IPS DF 19.7 (cell line): Measurements from ENCODE around the gene PI4KA.
"Not testable (repeated sequence)": the region's sequence is repeated elsewhere in the genome, so short reads cannot be mapped to it uniquely, and the experiment has no call there.

Source experiments
- DNase-seq: peaks from one replicate; pipeline ENCODE4 v3.0.0-alpha.2; 2013; ENCODE audit warnings: low read depth, low spot score

PI4KA gene

DNA sequence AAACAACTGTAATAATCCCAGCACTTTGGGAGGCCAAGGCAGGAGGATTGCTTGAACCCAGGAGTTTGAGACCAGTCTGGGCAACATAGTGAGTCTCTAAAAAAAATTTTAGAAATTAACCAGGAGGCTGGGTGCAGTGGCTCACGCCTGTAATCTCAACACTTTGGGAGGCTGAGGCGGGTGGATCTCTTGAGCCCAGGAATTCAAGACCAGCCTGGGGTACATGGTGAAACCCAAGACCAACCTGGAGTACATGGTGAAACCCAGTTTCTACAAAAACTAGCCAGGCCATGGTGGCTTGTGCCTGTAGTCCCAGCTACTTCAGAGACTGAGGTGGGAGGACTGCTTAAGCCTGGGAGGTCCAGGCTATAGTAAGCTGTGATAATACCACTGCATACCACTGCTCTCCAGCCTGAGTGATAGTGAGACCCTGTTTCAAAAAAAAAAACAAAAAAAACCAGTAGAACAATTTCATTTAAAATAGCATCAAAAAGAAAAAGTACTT, 11.2 kb downstream of the PI4KA start:
- no peak for DNase-seq

DNA sequence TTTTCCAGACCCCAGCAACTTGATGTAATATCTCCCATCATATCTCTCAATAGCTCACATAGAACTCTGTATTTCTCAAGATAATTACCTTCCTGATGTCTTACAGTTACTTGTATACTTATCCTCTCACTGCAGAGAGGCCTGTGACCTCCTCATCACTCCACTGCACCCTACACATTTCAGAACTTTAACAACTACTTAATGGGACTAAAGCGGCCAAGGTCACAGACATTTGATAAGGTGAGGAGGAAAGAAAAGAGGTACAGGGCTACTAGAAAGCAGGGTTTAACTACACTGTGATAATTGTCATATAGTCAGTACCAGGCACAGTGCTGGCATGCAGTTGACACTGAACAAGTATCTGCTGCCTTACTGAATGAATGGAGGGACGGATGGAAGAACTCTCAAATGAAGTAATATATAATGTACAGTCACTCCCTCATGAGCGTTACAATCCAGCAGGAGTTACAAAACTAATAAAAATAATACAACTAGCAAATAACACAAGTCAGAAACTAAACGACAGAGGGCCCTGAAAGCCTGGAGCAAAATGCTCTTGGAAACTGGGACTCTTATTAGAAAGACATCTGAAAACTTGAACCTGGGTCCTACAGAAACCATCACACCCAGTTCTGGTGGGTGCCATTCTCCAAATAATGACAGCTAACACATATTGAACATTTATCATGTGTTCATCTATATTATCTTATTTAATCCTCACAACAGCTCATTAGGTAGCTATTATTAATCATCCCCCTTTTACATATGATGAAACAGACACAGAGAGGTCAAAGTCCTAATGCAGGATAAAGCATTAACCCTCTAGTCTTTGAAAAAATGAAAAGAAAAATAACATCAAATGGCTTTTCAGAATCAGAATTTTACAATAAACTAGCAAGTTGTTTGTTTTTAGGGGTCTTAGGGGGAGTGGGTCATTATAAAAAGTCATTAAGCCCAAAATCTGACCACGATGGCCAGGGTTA, 14.3 kb downstream of the PI4KA start:
- DNase-seq, result no peak

DNA sequence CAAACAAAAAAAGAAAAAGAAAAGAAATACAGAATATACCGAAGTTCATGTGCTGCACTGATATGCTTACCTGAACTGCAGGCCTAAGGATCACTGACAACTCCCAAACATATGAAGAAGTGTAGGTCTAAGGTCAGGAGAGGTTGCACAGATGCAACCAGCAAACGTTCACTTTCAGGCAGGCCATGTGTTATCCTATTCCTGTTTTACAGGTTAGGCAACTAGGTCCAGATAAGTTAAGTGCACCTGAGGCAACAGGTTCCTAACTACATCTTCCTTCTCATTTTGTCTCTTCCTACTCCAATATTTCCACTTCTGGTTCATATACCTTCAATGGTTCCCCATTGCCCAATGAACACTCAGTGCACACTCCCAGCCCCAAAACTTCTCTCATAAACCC, 15.1 kb downstream of the PI4KA start:
- DNase-seq, result no peak

DNA sequence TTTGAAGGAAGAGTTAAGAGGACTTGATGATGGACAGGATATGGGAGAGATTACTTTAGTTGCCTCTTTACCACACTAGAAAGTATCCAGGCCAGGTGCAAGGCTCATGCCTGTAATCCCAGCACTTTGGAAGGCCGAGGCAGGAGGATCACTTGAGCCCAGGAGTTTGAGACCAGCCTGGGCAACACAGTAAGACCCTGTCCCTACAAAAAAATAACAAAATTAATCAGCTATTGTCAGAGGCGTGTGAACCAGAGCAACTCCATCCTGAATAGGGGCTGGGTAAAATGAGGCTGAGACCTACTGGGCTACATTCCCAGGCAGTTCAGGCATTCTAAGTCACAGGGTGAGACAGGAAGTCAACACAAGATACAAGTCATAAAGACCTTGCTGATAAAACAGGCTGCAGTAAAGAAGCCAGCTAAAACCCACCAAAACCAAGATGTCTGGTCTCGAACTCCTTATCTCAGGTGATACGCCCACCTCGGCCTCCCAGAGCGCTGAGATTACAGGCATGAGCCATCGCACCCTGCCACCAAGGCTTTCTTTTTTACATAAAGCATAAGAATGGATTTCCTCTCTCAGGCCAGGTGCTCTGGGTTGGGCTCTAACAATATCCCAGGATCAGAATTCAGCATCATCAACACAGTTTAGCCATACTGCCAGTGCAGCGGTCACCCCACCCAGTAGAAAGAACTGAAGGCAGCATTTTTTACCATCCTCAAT, 17.8 kb downstream of the PI4KA start:
- DNase-seq, result no peak

DNA sequence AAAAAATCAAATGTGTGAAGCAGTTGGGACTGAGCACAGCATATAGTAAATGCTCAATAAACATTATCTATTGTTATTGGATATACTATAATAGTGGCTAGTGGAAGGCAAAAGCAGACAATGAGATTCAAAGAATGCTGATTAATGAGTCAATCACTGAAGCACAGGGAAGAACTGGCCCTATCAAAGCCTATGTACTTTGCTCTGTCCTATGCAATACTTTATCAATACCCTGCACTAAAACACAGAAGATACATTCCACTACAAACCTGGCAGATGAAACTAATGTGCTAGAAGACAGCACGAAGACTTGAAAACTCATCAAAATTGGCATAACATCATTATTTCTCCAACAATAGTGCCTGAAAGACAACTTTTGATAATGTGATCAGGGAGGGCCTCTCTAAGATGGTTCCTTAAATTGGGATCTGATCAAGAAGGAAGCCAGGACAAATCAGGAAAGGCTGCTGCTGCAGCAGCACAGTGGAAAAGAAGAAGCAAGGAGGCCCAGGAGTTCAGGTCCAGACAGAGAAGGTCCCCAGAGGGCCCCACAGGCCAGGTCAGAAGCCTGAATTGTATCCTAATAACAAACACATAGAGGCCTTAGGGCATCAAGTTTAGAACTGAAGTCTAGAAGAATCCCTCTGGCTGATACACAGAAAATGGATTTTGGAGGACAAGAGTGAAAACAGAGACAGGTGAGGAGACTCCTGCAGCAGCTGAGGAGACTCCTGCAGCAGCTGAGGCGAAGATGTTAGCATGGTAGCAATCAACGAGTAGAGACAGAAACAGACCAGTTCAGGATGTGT, 18.6 kb downstream of the PI4KA start:
- DNase-seq, result no peak

DNA sequence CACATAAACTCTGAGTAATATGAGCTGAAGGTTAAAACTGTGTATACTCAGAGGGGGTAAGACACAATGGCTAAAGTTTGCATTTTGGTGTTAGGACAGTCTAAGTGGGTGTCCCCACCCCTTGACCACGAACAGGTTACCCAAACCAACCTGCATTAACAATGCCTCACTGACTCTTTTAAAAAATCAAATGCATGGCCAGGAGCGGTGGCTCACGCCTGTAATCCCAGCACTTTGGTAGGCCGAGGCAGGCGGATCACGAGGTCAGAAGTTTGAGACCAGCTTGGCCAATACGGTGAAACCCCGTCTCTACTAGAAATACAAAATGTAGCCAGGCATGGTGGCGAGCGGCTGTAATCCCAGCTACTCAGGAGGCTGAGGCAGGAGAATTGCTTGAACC, 19.3 kb downstream of the PI4KA start:
- DNase-seq, result not testable (repeated sequence)

DNA sequence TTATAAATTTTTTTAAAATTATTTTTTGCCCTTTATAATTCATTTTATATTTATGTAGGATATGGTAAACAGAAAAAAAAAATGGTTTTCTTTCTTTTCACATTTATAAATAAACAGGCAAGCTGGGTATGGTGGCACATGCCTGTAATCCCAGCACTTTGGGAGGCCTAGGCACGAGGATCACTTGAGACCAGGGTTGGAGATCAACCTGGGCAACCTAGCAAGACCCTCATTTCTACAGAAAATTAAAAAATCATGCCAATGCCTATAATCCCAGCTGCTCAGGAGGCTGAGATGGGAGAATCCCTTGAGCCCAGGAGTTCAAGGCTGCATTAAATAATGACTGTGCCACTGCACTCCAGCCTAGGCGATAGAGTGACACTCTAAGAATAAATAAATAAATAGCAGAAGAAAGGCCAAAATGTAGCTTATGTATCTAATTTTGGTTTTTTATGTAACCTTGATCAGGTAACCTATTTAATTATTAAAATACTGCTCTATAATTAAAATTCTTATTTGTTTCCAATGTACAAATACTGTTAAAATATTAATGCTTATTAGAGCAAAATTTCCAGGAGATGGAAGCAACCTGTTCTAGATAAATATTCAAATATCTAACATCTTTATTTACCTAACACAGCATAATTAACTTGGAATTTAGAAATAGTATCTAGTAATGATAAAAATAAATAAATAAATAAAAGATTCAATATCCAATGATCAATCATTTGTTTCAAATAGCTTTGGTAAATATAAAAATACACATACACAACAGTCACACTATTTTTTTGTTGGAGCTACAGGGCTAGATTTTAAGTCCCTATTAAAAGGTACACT, 21.4 kb downstream of the PI4KA start:
- DNase-seq, result no peak

DNA sequence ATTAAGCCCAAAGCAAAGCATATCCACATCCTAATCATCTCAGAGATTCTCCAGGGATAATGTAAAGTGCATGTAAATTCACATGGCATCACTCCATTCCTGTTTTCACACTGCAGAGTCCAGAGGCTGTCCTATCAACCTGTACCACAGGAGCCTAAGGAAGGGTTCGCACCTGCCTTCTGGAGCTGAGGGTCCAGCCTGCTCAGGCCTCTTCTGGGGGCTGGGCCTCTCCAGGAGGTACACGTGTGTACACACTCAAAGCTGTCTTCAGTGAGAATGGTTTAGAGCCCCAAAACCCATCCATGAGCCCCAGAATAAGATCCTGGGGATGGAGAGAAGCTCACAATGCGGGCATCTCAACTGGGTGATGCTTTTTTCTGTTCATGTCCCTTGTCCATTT, 23.9 kb downstream of the PI4KA start:
- no peak for DNase-seq

DNA sequence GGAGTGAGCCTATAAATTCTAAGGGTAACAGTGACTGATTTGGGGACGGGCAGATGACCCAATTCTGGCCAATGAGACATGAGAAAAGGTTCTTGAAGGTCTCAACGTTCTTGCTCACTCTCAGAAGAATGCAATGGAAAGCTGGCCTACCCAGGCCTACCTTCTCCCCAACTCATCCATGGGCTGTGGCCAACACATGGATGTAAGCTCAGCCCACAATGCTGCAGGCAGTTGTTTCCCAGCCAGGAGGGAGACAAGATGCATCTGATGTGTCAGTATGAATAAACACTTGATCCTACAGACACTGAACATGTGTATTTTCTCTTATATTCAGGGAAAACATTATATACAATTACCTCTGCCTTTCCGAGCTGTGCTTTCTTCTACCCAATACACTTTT, 24.4 kb downstream of the PI4KA start:
- no peak for DNase-seq

DNA sequence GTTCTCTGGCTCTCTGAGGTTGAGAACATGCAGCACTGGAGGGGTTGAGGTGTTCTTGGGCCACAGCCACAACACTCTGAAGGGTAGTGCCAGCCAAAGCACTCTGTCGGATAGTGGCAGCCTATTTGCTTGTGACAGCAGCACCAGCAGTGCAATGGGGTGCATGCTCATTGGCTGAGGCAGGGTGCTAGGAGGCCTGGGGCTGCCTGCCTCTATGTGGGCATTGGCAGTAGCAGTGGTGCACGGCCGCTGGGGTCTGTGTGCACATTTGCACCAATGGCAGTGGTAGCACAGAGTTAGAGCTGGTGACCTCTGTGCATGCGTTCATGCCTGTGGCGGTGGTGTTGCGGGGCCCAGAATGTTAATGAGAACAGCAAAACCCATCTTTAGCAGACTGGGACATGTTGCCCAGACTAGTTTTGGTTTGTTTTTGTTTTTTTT, 25.4 kb downstream of the PI4KA start:
- no peak for DNase-seq

DNA sequence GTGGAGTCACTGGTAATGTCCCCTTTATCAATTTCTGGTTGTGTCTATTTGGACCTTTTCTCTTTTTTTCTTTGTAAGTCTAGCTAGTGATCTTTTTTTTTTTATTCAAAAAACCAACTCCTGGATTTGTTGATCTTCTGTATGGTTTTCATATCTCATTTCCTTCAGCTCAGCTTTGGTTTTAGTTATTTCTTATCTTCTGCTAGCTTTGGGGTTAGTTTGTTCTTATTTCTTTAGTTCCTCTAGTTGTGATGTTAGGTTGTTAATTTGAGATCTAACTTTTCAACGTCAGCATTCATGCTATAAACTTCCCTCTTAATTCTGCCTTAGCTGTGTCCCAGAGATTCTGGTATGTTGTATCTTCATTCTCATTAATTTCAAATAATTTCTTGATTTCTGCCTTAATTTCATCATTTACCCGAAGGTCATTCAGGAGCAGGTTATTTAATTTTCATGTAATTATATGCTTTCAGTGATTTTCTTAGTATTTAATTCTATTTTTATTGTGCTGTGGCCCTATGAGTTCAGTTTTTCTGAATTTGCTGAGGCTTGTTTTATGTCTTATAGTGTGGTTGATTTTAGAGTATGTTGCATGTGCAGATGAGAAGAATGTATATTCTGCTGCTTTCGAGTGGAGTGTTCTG, 29.0 kb downstream of the PI4KA start:
- no peak for DNase-seq

DNA sequence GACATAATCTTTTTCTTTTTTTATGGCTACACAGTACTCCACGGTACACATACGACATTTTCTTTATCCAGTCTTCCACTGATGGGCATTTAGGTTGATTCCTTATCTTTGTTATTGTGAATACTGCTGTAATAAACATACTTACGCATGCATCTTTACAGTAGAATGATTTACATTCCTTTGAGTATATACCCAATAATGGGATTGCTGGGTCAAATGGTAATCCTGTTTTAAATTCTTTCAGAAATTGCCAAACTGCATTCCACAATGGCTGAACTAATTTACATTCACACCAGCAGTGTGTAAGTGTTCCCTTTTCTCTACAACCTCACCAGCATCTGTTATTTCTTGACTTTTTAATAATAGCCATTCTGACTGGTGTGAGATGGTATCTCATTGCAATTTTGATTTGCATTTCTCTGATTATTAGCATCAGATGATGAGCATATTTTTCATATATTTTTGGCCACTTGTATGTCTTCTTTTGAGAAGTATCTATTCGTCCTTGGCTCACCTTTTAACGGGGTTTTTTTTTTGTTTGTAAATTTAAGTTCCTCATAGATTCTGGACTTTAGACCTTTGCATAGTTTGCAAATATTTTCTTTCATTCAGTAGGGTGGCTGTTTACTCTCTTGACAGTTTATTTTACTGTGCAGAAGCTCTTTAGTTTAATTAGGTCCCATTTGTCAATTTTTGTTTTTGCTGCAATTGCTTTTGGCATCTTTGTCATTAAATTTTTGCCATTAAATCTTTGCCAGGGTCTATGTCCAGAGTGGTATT, 32.0 kb downstream of the PI4KA start:
- not testable (repeated sequence) for DNase-seq

DNA sequence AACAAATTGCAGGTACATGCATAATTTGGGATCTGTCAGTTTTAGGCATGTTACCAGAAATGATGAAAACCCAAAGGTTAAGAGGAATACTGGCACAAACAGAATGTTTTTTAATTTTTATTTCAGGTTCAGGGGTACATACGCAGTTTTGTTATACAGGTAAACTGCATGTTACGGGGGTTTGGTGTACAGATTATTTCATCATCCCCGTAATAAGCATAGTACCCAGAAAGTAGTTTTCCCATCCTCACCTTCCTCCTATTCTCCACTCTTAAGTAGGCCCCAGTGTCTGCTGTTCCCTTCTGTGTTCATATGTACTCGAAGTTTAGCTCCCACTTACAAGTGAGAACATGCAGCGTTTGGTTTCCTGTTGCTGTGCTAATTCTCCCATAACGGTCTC, 33.0 kb downstream of the PI4KA start:
- no peak for DNase-seq

DNA sequence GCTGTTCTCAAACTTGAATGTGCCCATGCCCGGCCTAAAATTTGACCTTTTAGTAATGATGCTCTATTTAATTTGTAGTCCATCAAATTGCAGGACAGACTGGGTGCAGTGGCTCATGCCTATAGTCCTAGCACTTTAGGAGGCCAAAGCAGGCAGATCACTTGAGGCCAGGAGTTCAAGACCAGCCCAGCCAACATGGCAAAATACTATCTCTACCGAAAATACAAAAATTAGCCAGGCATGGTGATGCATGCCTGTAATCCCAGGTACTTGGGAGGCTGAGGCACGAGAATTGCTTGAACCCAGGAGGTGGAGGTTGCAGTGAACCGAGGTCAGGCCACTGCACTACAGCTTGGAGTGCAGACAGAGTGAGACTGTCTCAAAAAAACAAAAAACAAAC, 33.4 kb downstream of the PI4KA start:
- not testable (repeated sequence) for DNase-seq

DNA sequence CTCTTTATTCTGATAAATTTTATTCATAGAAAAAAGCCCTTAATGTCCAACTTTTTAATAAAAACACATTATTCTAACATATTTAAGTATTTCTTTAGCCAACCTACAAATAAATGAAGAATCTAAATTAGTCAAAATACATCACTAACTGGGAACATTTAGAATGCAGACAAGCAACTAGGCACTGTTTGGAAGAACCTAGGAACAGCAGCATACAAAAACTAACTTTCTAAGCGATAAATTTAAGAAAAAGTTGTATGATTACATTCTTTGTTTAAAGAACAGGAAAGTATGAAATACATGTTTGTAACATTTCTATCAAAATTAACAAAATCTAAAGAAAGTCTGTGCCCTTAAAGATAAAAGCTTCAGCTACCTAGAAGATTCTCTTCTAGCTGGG, 35.3 kb downstream of the PI4KA start:
- no peak for DNase-seq

DNA sequence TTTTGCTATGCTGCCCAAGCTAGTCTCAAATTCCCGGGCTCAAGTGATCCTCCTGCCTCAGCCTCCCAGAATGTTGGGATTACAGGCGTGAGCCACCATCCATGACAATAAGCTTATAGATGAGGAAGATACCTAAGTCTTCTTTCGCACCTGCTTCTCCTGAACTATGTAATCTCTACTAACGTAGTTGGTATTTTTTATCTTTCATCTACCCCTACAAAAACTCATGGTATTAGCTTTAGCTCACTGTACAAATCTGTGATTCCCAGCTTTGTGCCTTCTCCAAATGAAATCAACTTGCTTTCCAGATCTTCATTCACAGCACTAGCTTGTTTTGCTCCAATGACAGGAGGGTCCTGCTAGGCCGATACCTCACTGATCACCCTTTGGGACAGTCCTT, 36.4 kb downstream of the PI4KA start:
- DNase-seq, result no peak

DNA sequence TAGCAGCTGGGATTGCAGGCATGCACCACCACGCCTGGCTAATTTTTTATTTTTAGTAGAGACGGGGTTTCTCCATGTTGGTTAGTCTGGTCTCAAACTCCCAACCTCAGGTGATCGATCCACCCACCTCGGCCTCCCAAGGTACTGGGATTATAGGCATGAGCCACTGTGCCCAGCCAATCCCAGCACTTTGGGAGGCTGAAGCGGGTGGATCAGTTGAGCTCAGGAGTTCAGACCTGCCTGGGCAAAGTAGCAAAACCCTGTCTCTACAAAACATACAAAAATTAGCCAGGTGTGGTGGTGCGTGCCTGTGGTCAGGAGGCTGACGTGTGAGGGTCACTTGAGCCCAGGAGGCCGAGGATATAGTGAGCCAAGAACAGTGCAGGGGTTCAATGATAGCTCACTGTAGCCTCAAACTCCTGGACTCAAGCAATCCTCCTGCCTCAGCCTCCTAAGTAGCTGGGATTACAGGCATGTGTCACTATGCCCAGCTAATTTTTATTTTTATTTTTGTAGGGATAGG, 36.8 kb downstream of the PI4KA start:
- not testable (repeated sequence) for DNase-seq

DNA sequence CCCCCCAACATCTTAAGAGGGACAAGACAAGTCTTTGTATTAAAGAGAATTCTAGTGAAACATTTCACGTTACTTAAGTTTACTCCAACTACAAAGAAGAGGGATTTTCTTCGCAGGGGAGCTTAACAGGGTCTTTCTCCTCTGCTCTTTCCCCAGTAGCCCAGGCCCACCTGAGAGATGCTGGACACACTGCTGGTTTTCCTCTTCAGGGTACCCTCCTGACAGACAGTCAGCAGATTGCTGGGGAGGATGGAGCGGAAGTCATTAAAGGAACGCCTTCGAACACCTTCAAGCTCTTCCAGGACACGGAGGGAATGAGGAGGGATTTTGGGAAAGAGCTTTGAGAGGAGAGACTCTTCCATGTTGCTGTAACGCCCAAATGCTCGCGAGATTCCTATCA, 39.1 kb downstream of the PI4KA start:
- DNase-seq, result no peak

DNA sequence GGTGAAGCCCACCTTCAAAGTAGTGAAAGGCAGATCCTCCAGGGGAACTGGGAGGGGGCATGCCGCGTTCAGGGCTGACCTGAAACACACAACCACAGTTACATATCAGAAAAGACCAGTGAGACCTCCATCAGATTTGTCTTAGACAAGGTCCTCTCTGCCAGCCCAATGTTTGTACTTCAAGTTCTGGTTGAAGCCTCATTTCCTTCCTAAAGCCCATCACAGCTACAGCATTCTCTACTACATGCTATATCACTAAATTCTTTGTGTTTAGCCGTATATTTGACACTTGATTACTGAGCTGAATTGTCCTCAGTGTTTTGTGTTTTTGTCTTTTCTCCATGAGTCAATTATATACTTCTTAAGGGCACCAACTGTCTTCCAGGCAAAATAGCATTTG, 40.1 kb downstream of the PI4KA start:
- no peak for DNase-seq
